ENCODE data around the gene CDC14A. TPM values are rescaled to one million over a fixed set of nuclear protein-coding genes. Genes with fewer than 3 reads are reported as not detected.

Gene CDC14A
- total and polyA plus RNA-seq, 2 donors (not counting 3 experiments of a cell fraction or from before 2014, with no cell fraction given) = 3.4 to 13.9 TPM

GRCh38 chr1:100530141-100530540 lies 177.8 kb downstream of the CDC14A start:
- POLR2A ChIA-PET = no interaction called here

GRCh38 chr1:100530880-100531487 lies 178.7 kb downstream of the CDC14A start:
- no peak for FAIRE-seq
- dilution Hi-C loops (cut with MboI; ENCODE audit: extremely low pct_ligation_motif_present, low sequenced_read_pairs) = no loop called here

More at GRCh38 chr1:100530141-100530540, 177.8 kb downstream of the CDC14A start:
- H3K9me1 ChIP-seq (replicated peaks; ENCODE audit: control insufficient read depth, extremely low read depth, insufficient read depth, low read length) = no peaks in the 10 kb centered on the region
- no peak overlapping the region for H3K4me2 ChIP-seq (ENCODE audit: insufficient read depth, low read length)
- dilution Hi-C loops (cut with MboI; ENCODE audit: extremely low pct_ligation_motif_present, low sequenced_read_pairs) = no loop called here
- H3K27ac ChIP-seq (ENCODE audit: insufficient read depth, low read depth, low read length) = no peak overlapping the region
- no peak for DNase-seq (ENCODE audit: low read depth, low spot score)
- CTCF ChIA-PET = interaction anchor here (0.9 to 1.1 kb wide), 4 partner anchors 12 to 338 kb away, joined by 3 read pairs; no protein-coding TSS in a partner anchor
- intact Hi-C loops (cut with micrococcal nuclease) = no loop called here
- H3K36me3 ChIP-seq (ENCODE audit: control insufficient read depth in 2 of 2, extremely low read depth in 1 of 2, insufficient read depth in 2 of 2, low read length in 2 of 2) = no peaks in the 10 kb centered on the region
- H2AFZ ChIP-seq (ENCODE audit: low read depth, low read length) = no peak overlapping the region
- no peak overlapping the region for H3K4me3 ChIP-seq (replicated peaks in 1 of 3; ENCODE audit: insufficient read depth in 1 of 3, low read depth in 1 of 3, low read length in 3 of 3)
- H4K20me1 ChIP-seq (replicated peaks; ENCODE audit: control insufficient read depth, extremely low read depth, insufficient read depth, low read length) = no peaks in the 10 kb centered on the region
- no peaks in the 10 kb centered on the region for H3K9me3 ChIP-seq (replicated peaks; ENCODE audit: control insufficient read depth, insufficient read depth, low read length)
- no peaks in the 10 kb centered on the region for H3K27me3 ChIP-seq (ENCODE audit: control insufficient read depth in 2 of 2, insufficient read depth in 2 of 2, low read length in 2 of 2)
- H3K79me2 ChIP-seq (ENCODE audit: control insufficient read depth, insufficient read depth, low read length) = no peaks in the 10 kb centered on the region
- no peak for TF ChIP-seq FOS (IDR thresholded peaks at IDR 0.05; ENCODE audit: borderline replicate concordance, insufficient read depth, low read length)
- no peak for TF ChIP-seq POLR2A (IDR thresholded peaks at IDR 0.05; ENCODE audit: low read depth, low read length)
- no peak for TF ChIP-seq MAX (IDR thresholded peaks at IDR 0.05; ENCODE audit: insufficient read depth, insufficient read length)
- no peak for TF ChIP-seq POLR2AphosphoS5 (IDR thresholded peaks at IDR 0.05; ENCODE audit: insufficient read depth, low read depth, low read length)
- no TSS peak for BruUV-seq (replicated peaks)
- no peaks in the 10 kb centered on the region for H3K4me1 ChIP-seq (ENCODE audit: control insufficient read depth, extremely low read depth, insufficient read depth, low read length)
- H3K9ac ChIP-seq (replicated peaks; ENCODE audit: extremely low read depth, insufficient read depth, low read length) = no peak overlapping the region
- no peak for FAIRE-seq

More at GRCh38 chr1:100530880-100531487, 178.7 kb downstream of the CDC14A start:
- CTCF ChIA-PET = interaction anchor here (0.9 to 1.1 kb wide), 2 partner anchors 17 to 72 kb away, joined by 3 read pairs; no protein-coding TSS in a partner anchor
- no peak overlapping the region for H3K4me3 ChIP-seq (replicated peaks in 1 of 3; ENCODE audit: insufficient read depth in 1 of 3, low read depth in 1 of 3, low read length in 3 of 3)
- TF ChIP-seq MYC (IDR thresholded peaks at IDR 0.05; ENCODE audit: low read depth, low read length) (no peak), FOS (IDR thresholded peaks at IDR 0.05; ENCODE audit: borderline replicate concordance, insufficient read depth, low read length) (no peak), POLR2A (IDR thresholded peaks at IDR 0.05; ENCODE audit: low read depth, low read length) (no peak), JUN (IDR thresholded peaks at IDR 0.05; ENCODE audit: borderline replicate concordance, insufficient read depth, insufficient read length, low read depth) (no peak)
- POLR2A ChIA-PET = no interaction called here
- no peak overlapping the region for H2AFZ ChIP-seq (ENCODE audit: low read depth, low read length)
- no peaks in the 10 kb centered on the region for H3K27me3 ChIP-seq (ENCODE audit: control insufficient read depth in 2 of 2, insufficient read depth in 2 of 2, low read length in 2 of 2)
- no peak overlapping the region for H3K27ac ChIP-seq (ENCODE audit: insufficient read depth, low read depth, low read length)
- intact Hi-C loops (cut with micrococcal nuclease) = no loop called here
- H3K9me3 ChIP-seq (replicated peaks; ENCODE audit: control insufficient read depth, insufficient read depth, low read length) = no peaks in the 10 kb centered on the region
- H3K79me2 ChIP-seq (ENCODE audit: control insufficient read depth, insufficient read depth, low read length) = no peaks in the 10 kb centered on the region
- no peak for DNase-seq (ENCODE audit: low read depth, low spot score)
- no TSS peak for BruUV-seq (replicated peaks)
- no peak overlapping the region for H3K9ac ChIP-seq (replicated peaks; ENCODE audit: extremely low read depth, insufficient read depth, low read length)
- no peak overlapping the region for H3K4me2 ChIP-seq (ENCODE audit: insufficient read depth, low read length)
- H3K9me1 ChIP-seq (replicated peaks; ENCODE audit: control insufficient read depth, extremely low read depth, insufficient read depth, low read length) = no peaks in the 10 kb centered on the region
- no peaks in the 10 kb centered on the region for H4K20me1 ChIP-seq (replicated peaks; ENCODE audit: control insufficient read depth, extremely low read depth, insufficient read depth, low read length)
- no peaks in the 10 kb centered on the region for H3K36me3 ChIP-seq (ENCODE audit: control insufficient read depth in 2 of 2, extremely low read depth in 1 of 2, insufficient read depth in 2 of 2, low read length in 2 of 2)
- no peaks in the 10 kb centered on the region for H3K4me1 ChIP-seq (ENCODE audit: control insufficient read depth, extremely low read depth, insufficient read depth, low read length)

Measured in endothelial cell of umbilical vein (primary cell).